H9 (cell line): Measurements from ENCODE around the gene CDH13. TPM values are rescaled to one million over a fixed set of nuclear protein-coding genes. Genes with fewer than 3 reads are reported as not detected.

Experiments used
- DNase-seq: peaks from one replicate; pipeline ENCODE4 v3.0.0-alpha.2; 2017
- H2AFZ ChIP-seq: one replicate; pipeline ENCODE4 v1.6.1; 2013; ENCODE audit warnings: mild to moderate bottlenecking, low read length, control low read depth, moderate library complexity
- H2AK5ac ChIP-seq: 2 replicates; pipeline ENCODE4 v1.6.1; 2013; ENCODE audit warnings: low read length, control low read depth, mixed read lengths; ENCODE audit not compliant: insufficient read length
- H2BK120ac ChIP-seq: one replicate; pipeline ENCODE4 v1.6.1; 2013; ENCODE audit warnings: low read depth, mild to moderate bottlenecking, low read length, control low read depth, inconsistent platforms; ENCODE audit not compliant: poor library complexity, severe bottlenecking
- H2BK12ac ChIP-seq: 2 replicates; pipeline ENCODE4 v1.6.1; 2013; ENCODE audit warnings: low read length, control low read depth, mixed read lengths, low read depth; ENCODE audit not compliant: insufficient read length
- H2BK15ac ChIP-seq: 2 replicates; pipeline ENCODE4 v1.6.1; 2013; ENCODE audit warnings: low read depth, low read length, control low read depth
- H2BK20ac ChIP-seq: one replicate; pipeline ENCODE4 v1.6.1; 2013; ENCODE audit warnings: low read depth, mild to moderate bottlenecking, low read length, control low read depth, inconsistent platforms; ENCODE audit not compliant: poor library complexity, severe bottlenecking
- H2BK5ac ChIP-seq: 2 replicates; pipeline ENCODE4 v1.6.1; 2013; ENCODE audit warnings: low read length, control low read depth, mixed read lengths; ENCODE audit not compliant: insufficient read length
- H3K14ac ChIP-seq: 2 replicates; pipeline ENCODE4 v1.6.1; 2013; ENCODE audit warnings: low read length, control low read depth; ENCODE audit not compliant: insufficient read depth
- H3K18ac ChIP-seq: 2 replicates; pipeline ENCODE4 v1.6.1; 2013; ENCODE audit warnings: low read depth, mild to moderate bottlenecking, mixed read lengths, low read length, control low read depth; ENCODE audit not compliant: insufficient read length
- H3K23ac ChIP-seq: 2 replicates; pipeline ENCODE4 v1.6.1; 2013; ENCODE audit warnings: low read length, control low read depth, mixed read lengths, low read depth; ENCODE audit not compliant: insufficient read length
- H3K23me2 ChIP-seq: 2 replicates; pipeline ENCODE4 v1.6.1; 2013; ENCODE audit warnings: low read depth, mild to moderate bottlenecking, mixed read lengths, low read length, control low read depth; ENCODE audit not compliant: insufficient read length, poor library complexity, severe bottlenecking
- H3K27ac ChIP-seq: 2 replicates; pipeline ENCODE4 v1.5.1; 2013; ENCODE audit warnings: low read length, control low read depth, mixed read lengths, low read depth; ENCODE audit not compliant: insufficient read length
- H3K27me3 ChIP-seq: 2 replicates; pipeline ENCODE4 v1.6.1; 2013; ENCODE audit warnings: low read length, control low read depth, inconsistent platforms; ENCODE audit not compliant: insufficient read depth
- H3K4ac ChIP-seq: 2 replicates; pipeline ENCODE4 v1.6.1; 2013; ENCODE audit warnings: low read depth, mild to moderate bottlenecking, control low read depth, inconsistent platforms, low read length, moderate library complexity
- H3K4me1 ChIP-seq: 2 replicates; pipeline ENCODE4 v1.6.1; 2013; ENCODE audit warnings: low read length, control low read depth, inconsistent platforms; ENCODE audit not compliant: insufficient read depth
- H3K4me2 ChIP-seq: 2 replicates; pipeline ENCODE4 v1.6.1; 2013; ENCODE audit warnings: low read length, control low read depth, mixed read lengths; ENCODE audit not compliant: insufficient read length, insufficient read depth
- H3K56ac ChIP-seq: 2 replicates; pipeline ENCODE4 v1.6.1; 2013; ENCODE audit warnings: low read depth, mild to moderate bottlenecking, mixed read lengths, low read length, control low read depth; ENCODE audit not compliant: insufficient read length
- H3K79me1 ChIP-seq: 2 replicates; pipeline ENCODE4 v1.6.1; 2013; ENCODE audit warnings: low read depth, mild to moderate bottlenecking, moderate library complexity, low read length, control low read depth, inconsistent platforms; ENCODE audit not compliant: insufficient read depth, poor library complexity, severe bottlenecking
- H3K79me2 ChIP-seq: 2 replicates; pipeline ENCODE4 v1.6.1; 2013; ENCODE audit warnings: low read length, control low read depth, inconsistent platforms; ENCODE audit not compliant: insufficient read depth
- H3K9ac ChIP-seq: 2 replicates; pipeline ENCODE4 v1.6.1; 2013; ENCODE audit warnings: low read length, control low read depth, mixed read lengths; ENCODE audit not compliant: insufficient read length; ENCODE audit errors: extremely low read depth
- H3K9me3 ChIP-seq: one replicate; pipeline ENCODE4 v1.6.1; 2013; ENCODE audit warnings: low read depth, low read length, inconsistent platforms; ENCODE audit not compliant: control insufficient read depth
- H3T11ph ChIP-seq: one replicate; pipeline ENCODE4 v1.6.1; 2013; ENCODE audit warnings: mild to moderate bottlenecking, low read length, control low read depth, inconsistent platforms
- H4K20me1 ChIP-seq: one replicate; pipeline ENCODE4 v1.6.1; 2013; ENCODE audit not compliant: control insufficient read depth, insufficient read length, insufficient read depth
- H4K5ac ChIP-seq: 2 replicates; pipeline ENCODE4 v1.6.1; 2013; ENCODE audit warnings: low read depth, mild to moderate bottlenecking, mixed read lengths, low read length, control low read depth; ENCODE audit not compliant: insufficient read length
- H4K8ac ChIP-seq: replicated peaks from 2 replicates; pipeline ENCODE4 v1.6.1; 2013; ENCODE audit warnings: low read length, control low read depth, mixed read lengths, low read depth; ENCODE audit not compliant: insufficient read length
- H4K91ac ChIP-seq: 2 replicates; pipeline ENCODE4 v1.6.1; 2013; ENCODE audit warnings: low read depth, mild to moderate bottlenecking, moderate library complexity, mixed read lengths, low read length, control low read depth; ENCODE audit not compliant: insufficient read length
- H3K27ac Mint-ChIP-seq, 3 experiments: 2 replicates in 2 of 3; 3 replicates in 1 of 3; pipeline ENCODE4 v1.8.0; 2020 to 2021; ENCODE audit warnings: mixed read lengths in 3 of 3, mild to moderate bottlenecking in 1 of 3, moderate library complexity in 1 of 3
- H3K27me3 Mint-ChIP-seq: 2 replicates; pipeline ENCODE4 v1.8.0; 2021; ENCODE audit warnings: low read depth, mild to moderate bottlenecking, moderate library complexity, mixed read lengths
- H3K36me3 Mint-ChIP-seq, 3 experiments: 2 replicates in 2 of 3; 3 replicates in 1 of 3; pipeline ENCODE4 v1.8.0; 2020 to 2021; ENCODE audit warnings: low read depth in 3 of 3, mixed read lengths in 3 of 3; ENCODE audit not compliant: insufficient read depth in 1 of 3
- H3K4me1 Mint-ChIP-seq, 2 experiments: 2 replicates each; pipeline ENCODE4 v1.8.0; 2020; ENCODE audit warnings: mixed read lengths in 2 of 2
- H3K4me3 Mint-ChIP-seq, 2 experiments: 2 replicates in 1 of 2; 3 replicates in 1 of 2; pipeline ENCODE4 v1.8.0; 2020 to 2021; ENCODE audit warnings: mild to moderate bottlenecking in 2 of 2, mixed read lengths in 2 of 2, moderate library complexity in 1 of 2
- H3K9me3 Mint-ChIP-seq, 2 experiments: 2 replicates in 1 of 2; 3 replicates in 1 of 2; pipeline ENCODE4 v1.8.0; 2020; ENCODE audit warnings: mild to moderate bottlenecking in 2 of 2, mixed read lengths in 2 of 2, moderate library complexity in 1 of 2
- WGBS: extraction: QIAGEN DNeasy Blood & Tissue Kit; methylation state at CpG from one replicate; pipeline ENCODE4 v1.1.7; 2013; ENCODE audit warnings: missing lambda C conversion rate, low lambda C conversion rate, mixed read lengths; ENCODE audit not compliant: insufficient read length; ENCODE audit errors: extremely low coverage; 5-methylcytosine and 5-hydroxymethylcytosine counted together
- total RNA-seq: library from RNA; stranded (reverse); gene quantifications from 2 replicates; pipeline ENCODE4 v1.2.1, GENCODE V29; 2021
- TF ChIP-seq, protein P1 (sequence below): fragments of 200-600 bp; sonication (generic); conservative IDR thresholded peaks from 3 replicates; pipeline ENCODE4 v1.8.0; 2021; ENCODE audit warnings: antibody characterized with exemption, mild to moderate bottlenecking

Gene CDH13
- total RNA-seq, 1 experiment from 2014 or later = 1.5 TPM

DNA sequence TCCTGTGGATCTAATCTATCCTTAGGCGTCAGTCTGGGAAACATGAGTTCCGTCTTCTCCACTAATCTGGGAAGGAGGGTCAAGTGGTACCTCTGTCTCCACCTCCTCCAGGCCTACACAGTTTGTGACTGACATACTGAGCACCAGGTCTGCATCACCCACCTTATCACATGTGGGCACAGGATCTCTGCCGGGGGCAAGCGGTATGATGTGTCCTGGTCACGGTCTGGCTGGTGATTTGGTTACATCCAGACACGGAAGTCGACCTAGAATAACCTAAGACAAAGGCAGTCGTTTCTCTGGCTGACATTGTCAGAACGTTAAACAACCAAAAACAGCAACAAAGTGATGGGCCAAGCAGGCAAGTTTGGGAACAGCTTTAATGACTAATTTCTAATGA is 1098.5 kb downstream of the CDH13 start:
- H2BK20ac ChIP-seq = no peak overlapping the region

More for the DNA sequence above, 1098.5 kb downstream of the CDH13 start:
- Histone ChIP-seq H4K20me1 (no peaks in the 10 kb centered on the region), H3K23me2 (no peaks in the 10 kb centered on the region), H3K4me2 (no peak overlapping the region), H2BK120ac (no peak overlapping the region), H4K5ac (no peak overlapping the region), H2BK12ac (no peak overlapping the region), H4K8ac (no peak overlapping the region), H3K23ac (no peak overlapping the region), H3K4ac (no peak overlapping the region), H2BK15ac (no peak overlapping the region), H3K14ac (no peak overlapping the region), H2AFZ (no peak overlapping the region), H3K18ac (no peak overlapping the region), H3K27ac (no peak overlapping the region), H3K79me2 (no peaks in the 10 kb centered on the region), H3K9me3 (no peaks in the 10 kb centered on the region), H3K27me3 (no peaks in the 10 kb centered on the region), H4K91ac (no peak overlapping the region), H2BK5ac (no peak overlapping the region), H3K79me1 (no peaks in the 10 kb centered on the region), H3K4me1 (no peaks in the 10 kb centered on the region), H2AK5ac (no peak overlapping the region), H3K9ac (no peak overlapping the region), H3T11ph (no peak overlapping the region), H3K56ac (no peak overlapping the region)
- peaks cover 2% of the 10 kb centered on the region; the same call in 1 of the 2 replicates for H3K27me3 Mint-ChIP-seq
- H3K27ac Mint-ChIP-seq = no peak overlapping the region
- WGBS = no CpG with 5 or more reads among the region's 9 CpGs
- H3K4me1 Mint-ChIP-seq = peaks cover 3% of the 10 kb centered on the region in 2 experiments; a peak in 2 of 4 replicates
- H3K4me3 Mint-ChIP-seq = no peak overlapping the region
- H3K36me3 Mint-ChIP-seq = no peaks in the 10 kb centered on the region
- DNase-seq = no peak
- no peaks in the 10 kb centered on the region for H3K9me3 Mint-ChIP-seq
- TF ChIP-seq, protein P1, sequence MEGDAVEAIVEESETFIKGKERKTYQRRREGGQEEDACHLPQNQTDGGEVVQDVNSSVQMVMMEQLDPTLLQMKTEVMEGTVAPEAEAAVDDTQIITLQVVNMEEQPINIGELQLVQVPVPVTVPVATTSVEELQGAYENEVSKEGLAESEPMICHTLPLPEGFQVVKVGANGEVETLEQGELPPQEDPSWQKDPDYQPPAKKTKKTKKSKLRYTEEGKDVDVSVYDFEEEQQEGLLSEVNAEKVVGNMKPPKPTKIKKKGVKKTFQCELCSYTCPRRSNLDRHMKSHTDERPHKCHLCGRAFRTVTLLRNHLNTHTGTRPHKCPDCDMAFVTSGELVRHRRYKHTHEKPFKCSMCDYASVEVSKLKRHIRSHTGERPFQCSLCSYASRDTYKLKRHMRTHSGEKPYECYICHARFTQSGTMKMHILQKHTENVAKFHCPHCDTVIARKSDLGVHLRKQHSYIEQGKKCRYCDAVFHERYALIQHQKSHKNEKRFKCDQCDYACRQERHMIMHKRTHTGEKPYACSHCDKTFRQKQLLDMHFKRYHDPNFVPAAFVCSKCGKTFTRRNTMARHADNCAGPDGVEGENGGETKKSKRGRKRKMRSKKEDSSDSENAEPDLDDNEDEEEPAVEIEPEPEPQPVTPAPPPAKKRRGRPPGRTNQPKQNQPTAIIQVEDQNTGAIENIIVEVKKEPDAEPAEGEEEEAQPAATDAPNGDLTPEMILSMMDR = no peak
